ENCODE results near the gene ECSCR. TPM values are rescaled to one million over a fixed set of nuclear protein-coding genes. Genes with fewer than 3 reads are reported as not detected.

ECSCR gene
- total RNA-seq, 1 donor from 2014 or later = 4.9 TPM

Small RNA genes lying within 50 kb of the gene (small RNA-seq; reads per million reads assigned to genes)
- 0.33 reads per million, percentile 18 among the genes with 10 or more reads in this experiment for gene RNU5B-4P

Other genes starting within 250 kb of the ECSCR start
- gene MATR3, start 169.0 kb downstream of the ECSCR start, total RNA-seq = 810 TPM
- 113 TPM for gene PAIP2, start 120.9 kb downstream of the ECSCR start, total RNA-seq
- gene SLC23A1, start 79.4 kb downstream of the ECSCR start, total RNA-seq = not detected
- not detected for gene MZB1, start 72.8 kb downstream of the ECSCR start, total RNA-seq
- under 0.01 TPM for gene PROB1, start 67.6 kb downstream of the ECSCR start, total RNA-seq
- gene SPATA24, start 58.7 kb downstream of the ECSCR start, total RNA-seq = 1.6 TPM
- 53.0 TPM for gene DNAJC18, start 23.2 kb downstream of the ECSCR start, total RNA-seq
- gene SMIM33, start 8.3 kb upstream of the ECSCR start, total RNA-seq = not detected
- 3.3 TPM for gene STING1, start 20.0 kb upstream of the ECSCR start, total RNA-seq
- gene UBE2D2, start 98.6 kb upstream of the ECSCR start, total RNA-seq = 124 TPM
- gene CXXC5, start 185.6 kb upstream of the ECSCR start, total RNA-seq = 38.7 TPM

Measured in frontal cortex (tissue), 1 donor.